ENCODE measurements around the gene UBXN10.

Gene UBXN10

DNA sequence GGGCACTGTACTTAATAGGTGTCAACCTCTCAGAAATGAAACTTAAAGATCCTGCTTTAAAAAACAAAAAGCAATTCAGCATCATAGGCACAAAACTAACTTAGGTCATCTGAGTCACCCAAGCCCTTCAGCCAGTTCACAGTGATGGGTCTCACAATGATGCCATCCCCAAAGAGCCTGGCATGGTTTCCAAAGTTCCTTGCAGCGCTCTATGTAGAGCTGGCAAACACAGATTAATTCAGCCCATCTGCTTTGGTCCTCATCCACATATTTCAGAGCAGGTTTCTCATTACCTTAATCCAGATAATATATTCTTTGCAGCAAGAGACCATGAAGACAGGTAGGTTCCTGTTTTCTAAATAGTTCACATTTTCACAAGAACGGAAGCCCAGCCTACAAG lies 15.1 kb downstream of the UBXN10 start:
- no peaks in the 10 kb centered on the region for H3K4me1 ChIP-seq (ENCODE audit: insufficient read depth, low read length, poor library complexity, severe bottlenecking)
- H3K27me3 ChIP-seq (ENCODE audit: insufficient read depth, low read length, poor library complexity, severe bottlenecking), result no peaks in the 10 kb centered on the region
- no peaks in the 10 kb centered on the region for H3K79me2 ChIP-seq (ENCODE audit: insufficient read depth, low read length)

DNA sequence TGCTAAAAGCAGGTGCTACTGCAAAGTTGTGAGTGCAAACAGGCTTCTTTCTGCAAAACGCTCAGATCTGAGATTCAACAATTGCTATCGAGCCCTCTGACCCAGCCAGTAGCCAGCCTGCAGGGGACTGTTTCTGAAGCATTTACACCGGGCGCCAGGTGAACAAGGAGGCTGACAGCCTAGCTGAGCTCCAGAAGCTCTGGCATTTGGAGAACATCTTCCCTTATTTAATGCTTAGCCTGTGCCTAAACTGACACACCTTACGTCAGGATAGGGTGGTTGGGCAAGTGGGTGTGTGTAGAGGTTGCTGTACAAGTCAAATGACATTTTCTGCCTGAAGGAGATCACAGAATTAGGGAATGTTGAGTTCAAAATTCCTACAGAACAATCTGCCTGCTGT lies 16.3 kb downstream of the UBXN10 start:
- no peak overlapping the region for H3K4me2 ChIP-seq (ENCODE audit: low read depth, low read length, poor library complexity, severe bottlenecking)
- H2AFZ ChIP-seq (ENCODE audit: low read length), result no peak overlapping the region
- H3K9ac ChIP-seq (ENCODE audit: low read depth, low read length, poor library complexity, severe bottlenecking), result no peak overlapping the region
- no peaks in the 10 kb centered on the region for H3K9me2 ChIP-seq (replicated peaks; ENCODE audit: low read depth, low read length)
- no peaks in the 10 kb centered on the region for H3F3A ChIP-seq (ENCODE audit: low read depth)
- no peaks in the 10 kb centered on the region for H4K20me1 ChIP-seq (ENCODE audit: insufficient read depth, low read length, poor library complexity, severe bottlenecking)
- no peaks in the 10 kb centered on the region for H3K4me1 ChIP-seq (ENCODE audit: insufficient read depth, low read length, poor library complexity, severe bottlenecking)
- no peaks in the 10 kb centered on the region for H3K9me3 ChIP-seq (ENCODE audit: insufficient read depth, low read depth, low read length)
- no peaks in the 10 kb centered on the region for H3K36me3 ChIP-seq (ENCODE audit: insufficient read depth, low read length)
- TF ChIP-seq, protein P1, sequence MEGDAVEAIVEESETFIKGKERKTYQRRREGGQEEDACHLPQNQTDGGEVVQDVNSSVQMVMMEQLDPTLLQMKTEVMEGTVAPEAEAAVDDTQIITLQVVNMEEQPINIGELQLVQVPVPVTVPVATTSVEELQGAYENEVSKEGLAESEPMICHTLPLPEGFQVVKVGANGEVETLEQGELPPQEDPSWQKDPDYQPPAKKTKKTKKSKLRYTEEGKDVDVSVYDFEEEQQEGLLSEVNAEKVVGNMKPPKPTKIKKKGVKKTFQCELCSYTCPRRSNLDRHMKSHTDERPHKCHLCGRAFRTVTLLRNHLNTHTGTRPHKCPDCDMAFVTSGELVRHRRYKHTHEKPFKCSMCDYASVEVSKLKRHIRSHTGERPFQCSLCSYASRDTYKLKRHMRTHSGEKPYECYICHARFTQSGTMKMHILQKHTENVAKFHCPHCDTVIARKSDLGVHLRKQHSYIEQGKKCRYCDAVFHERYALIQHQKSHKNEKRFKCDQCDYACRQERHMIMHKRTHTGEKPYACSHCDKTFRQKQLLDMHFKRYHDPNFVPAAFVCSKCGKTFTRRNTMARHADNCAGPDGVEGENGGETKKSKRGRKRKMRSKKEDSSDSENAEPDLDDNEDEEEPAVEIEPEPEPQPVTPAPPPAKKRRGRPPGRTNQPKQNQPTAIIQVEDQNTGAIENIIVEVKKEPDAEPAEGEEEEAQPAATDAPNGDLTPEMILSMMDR (conservative IDR thresholded peaks at IDR 0.05; ENCODE audit: low read length), result no peak
- no peak for TF ChIP-seq EZH2phosphoT487 (IDR thresholded peaks at IDR 0.05; ENCODE audit: borderline replicate concordance)
- H3K27me3 ChIP-seq (ENCODE audit: insufficient read depth, low read length, poor library complexity, severe bottlenecking), result no peaks in the 10 kb centered on the region
- H3K4me3 ChIP-seq (ENCODE audit: low read length, poor library complexity, severe bottlenecking), result no peak overlapping the region
- no peaks in the 10 kb centered on the region for H3K79me2 ChIP-seq (ENCODE audit: insufficient read depth, low read length)

More for the DNA sequence above, 15.1 kb downstream of the UBXN10 start:
- Histone ChIP-seq H4K20me1 (ENCODE audit: insufficient read depth, low read length, poor library complexity, severe bottlenecking) (no peaks in the 10 kb centered on the region), H3K4me3 (ENCODE audit: low read length, poor library complexity, severe bottlenecking) (no peak overlapping the region), H2AFZ (ENCODE audit: low read length) (no peak overlapping the region), H3K9me3 (ENCODE audit: insufficient read depth, low read depth, low read length) (no peaks in the 10 kb centered on the region), H3K36me3 (ENCODE audit: insufficient read depth, low read length) (no peaks in the 10 kb centered on the region), H3K9ac (ENCODE audit: low read depth, low read length, poor library complexity, severe bottlenecking) (no peak overlapping the region), H3K9me2 (replicated peaks; ENCODE audit: low read depth, low read length) (no peaks in the 10 kb centered on the region), H3F3A (ENCODE audit: low read depth) (no peaks in the 10 kb centered on the region), H3K4me2 (ENCODE audit: low read depth, low read length, poor library complexity, severe bottlenecking) (no peak overlapping the region)
- TF ChIP-seq, protein P1 (conservative IDR thresholded peaks at IDR 0.05; ENCODE audit: low read length), result no peak
- TF ChIP-seq EZH2phosphoT487 (IDR thresholded peaks at IDR 0.05; ENCODE audit: borderline replicate concordance), result no peak

DNA sequence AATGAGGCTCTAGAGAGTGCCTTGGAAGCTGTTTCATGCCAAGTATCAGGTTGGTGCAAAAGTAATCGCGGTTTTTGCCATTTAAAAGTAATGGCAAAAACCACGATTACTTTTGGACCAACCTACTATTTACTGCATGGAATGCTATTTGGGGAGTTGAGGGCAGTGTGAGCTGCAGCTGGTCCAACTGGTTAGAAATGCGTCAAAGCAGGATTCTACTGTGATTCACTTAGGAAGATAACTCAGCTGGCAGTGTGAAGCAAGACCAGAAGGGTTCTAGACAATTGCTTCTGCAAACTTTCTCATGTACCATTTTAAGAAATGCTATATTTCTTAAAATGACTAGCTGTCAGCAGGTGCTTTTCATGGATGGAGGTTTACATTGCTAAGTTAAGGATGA lies 21.6 kb downstream of the UBXN10 start:
- H3K4me1 ChIP-seq (ENCODE audit: insufficient read depth, low read length, poor library complexity, severe bottlenecking), result peaks cover 2% of the 10 kb centered on the region
- no peak overlapping the region for H3K4me2 ChIP-seq (ENCODE audit: low read depth, low read length, poor library complexity, severe bottlenecking)
- H3K9me2 ChIP-seq (replicated peaks; ENCODE audit: low read depth, low read length), result no peaks in the 10 kb centered on the region
- no peaks in the 10 kb centered on the region for H3K27me3 ChIP-seq (ENCODE audit: insufficient read depth, low read length, poor library complexity, severe bottlenecking)
- no peaks in the 10 kb centered on the region for H3K79me2 ChIP-seq (ENCODE audit: insufficient read depth, low read length)
- no peaks in the 10 kb centered on the region for H3F3A ChIP-seq (ENCODE audit: low read depth)
- no peaks in the 10 kb centered on the region for H3K9me3 ChIP-seq (ENCODE audit: insufficient read depth, low read depth, low read length)
- H4K20me1 ChIP-seq (ENCODE audit: insufficient read depth, low read length, poor library complexity, severe bottlenecking), result no peaks in the 10 kb centered on the region
- TF ChIP-seq EZH2phosphoT487 (IDR thresholded peaks at IDR 0.05; ENCODE audit: borderline replicate concordance), result no peak
- TF ChIP-seq, protein P1 (conservative IDR thresholded peaks at IDR 0.05; ENCODE audit: low read length), result no peak
- no peak overlapping the region for H3K9ac ChIP-seq (ENCODE audit: low read depth, low read length, poor library complexity, severe bottlenecking)
- no peak overlapping the region for H2AFZ ChIP-seq (ENCODE audit: low read length)
- H3K36me3 ChIP-seq (ENCODE audit: insufficient read depth, low read length), result no peaks in the 10 kb centered on the region
- no peak overlapping the region for H3K4me3 ChIP-seq (ENCODE audit: low read length, poor library complexity, severe bottlenecking)
